SK-N-SH treated with all-trans-retinoic acid at 6 μM for 48 hours (cell line): Measurements from ENCODE around the gene LPP.
A peak's percentile ranks its signal among the peaks of the same experiment; 100 is the strongest.

ENCODE experiments used
- ATAC-seq: fragments of 200-7000 bp; cut with Tn5 transposase; 3 replicates; pipeline ENCODE4 v1.9.1; 2020; ENCODE audit warnings: mild to moderate bottlenecking, moderate library complexity
- ARNTL ChIP-seq: fragments of 450-650 bp; formaldehyde crosslinking; IDR thresholded peaks from 2 replicates; pipeline ENCODE4 v1.5.0; 2020; ENCODE audit warnings: low read depth, mild to moderate bottlenecking, moderate library complexity, borderline replicate concordance
- BACH2 ChIP-seq: fragments of 250-450 bp; sonication (Bioruptor Pico); IDR thresholded peaks from 2 replicates; pipeline ENCODE4 v1.9.0; 2021; ENCODE audit warnings: mild to moderate bottlenecking, borderline replicate concordance
- CREB5 ChIP-seq: fragments of 250-450 bp; sonication (Bioruptor Pico); IDR thresholded peaks from 2 replicates; pipeline ENCODE4 v1.5.1; 2020; ENCODE audit warnings: low read depth, mild to moderate bottlenecking, moderate library complexity
- CSDC2 ChIP-seq: fragments of 250-450 bp; sonication (Bioruptor Pico); IDR thresholded peaks from 2 replicates; pipeline ENCODE4 v1.5.0; 2020; ENCODE audit warnings: mild to moderate bottlenecking, moderate library complexity
- CSRNP3 ChIP-seq: fragments of 250-450 bp; sonication (Bioruptor Pico); IDR thresholded peaks from 2 replicates; pipeline ENCODE4 v1.5.1; 2021; ENCODE audit warnings: mild to moderate bottlenecking, moderate library complexity
- ESRRG ChIP-seq: fragments of 250-450 bp; sonication (Bioruptor Pico); IDR thresholded peaks from 2 replicates; pipeline ENCODE4 v1.6.1; 2021; ENCODE audit warnings: mild to moderate bottlenecking
- GLIS3 ChIP-seq: fragments of 250-450 bp; sonication (Bioruptor Pico); IDR thresholded peaks from 2 replicates; pipeline ENCODE4 v1.5.0; 2020; ENCODE audit warnings: mild to moderate bottlenecking, moderate library complexity
- ISL1 ChIP-seq: fragments of 250-450 bp; sonication (Bioruptor Pico); IDR thresholded peaks from 2 replicates; pipeline ENCODE4 v2.1.2; 2022; ENCODE audit warnings: mild to moderate bottlenecking, moderate library complexity
- OSR1 ChIP-seq: fragments of 250-450 bp; sonication (Bioruptor Pico); IDR thresholded peaks from 2 replicates; pipeline ENCODE4 v1.8.0; 2022; ENCODE audit warnings: moderate library complexity, mild to moderate bottlenecking, inconsistent platforms
- PATZ1 ChIP-seq: fragments of 250-450 bp; sonication (Bioruptor Pico); IDR thresholded peaks from 2 replicates; pipeline ENCODE4 v1.8.0; 2020; ENCODE audit warnings: mild to moderate bottlenecking, moderate library complexity, borderline replicate concordance
- POU6F1 ChIP-seq: fragments of 250-450 bp; sonication (Bioruptor Pico); IDR thresholded peaks from 2 replicates; pipeline ENCODE4 v1.8.0; 2021; ENCODE audit warnings: low read depth, mild to moderate bottlenecking, moderate library complexity, borderline replicate concordance
- PPARA ChIP-seq: fragments of 250-450 bp; sonication (Bioruptor Pico); IDR thresholded peaks from 2 replicates; pipeline ENCODE4 v1.5.0; 2020; ENCODE audit warnings: mild to moderate bottlenecking, borderline replicate concordance
- TCF4 ChIP-seq: fragments of 250-450 bp; sonication (Bioruptor Pico); IDR thresholded peaks from 2 replicates; pipeline ENCODE4 v1.8.0; 2021; ENCODE audit warnings: mild to moderate bottlenecking, moderate library complexity, borderline replicate concordance
- TOX ChIP-seq: fragments of 250-450 bp; sonication (Bioruptor Pico); IDR thresholded peaks from 2 replicates; pipeline ENCODE4 v1.8.0; 2021; ENCODE audit warnings: mild to moderate bottlenecking, moderate library complexity, borderline replicate concordance
- TSHZ2 ChIP-seq: fragments of 250-450 bp; sonication (Bioruptor Pico); IDR thresholded peaks from 2 replicates; pipeline ENCODE4 v1.5.0; 2020; ENCODE audit warnings: mild to moderate bottlenecking, moderate library complexity
- ZC3H10 ChIP-seq: fragments of 250-450 bp; sonication (Bioruptor Pico); IDR thresholded peaks from 2 replicates; pipeline ENCODE4 v1.5.1; 2021; ENCODE audit warnings: mild to moderate bottlenecking, moderate library complexity
- ZFP30 ChIP-seq: fragments of 450-650 bp; formaldehyde crosslinking; IDR thresholded peaks from 2 replicates; pipeline ENCODE4 v1.5.0; 2022; ENCODE audit warnings: mild to moderate bottlenecking, moderate library complexity
- ZNF565 ChIP-seq: fragments of 450-650 bp; formaldehyde crosslinking; conservative IDR thresholded peaks from 2 replicates; pipeline ENCODE4 v1.5.0; 2020; ENCODE audit warnings: low read depth, mild to moderate bottlenecking, moderate library complexity
- ZNF70 ChIP-seq: fragments of 450-650 bp; formaldehyde crosslinking; IDR thresholded peaks from 2 replicates; pipeline ENCODE4 v1.5.0; 2020; ENCODE audit warnings: mild to moderate bottlenecking, moderate library complexity
- ZNF8 ChIP-seq: fragments of 450-650 bp; formaldehyde crosslinking; IDR thresholded peaks from 2 replicates; pipeline ENCODE4 v1.5.0; 2020; ENCODE audit warnings: mild to moderate bottlenecking, moderate library complexity

The LPP gene

GRCh38 chr3:188646592-188646991 lies 492.6 kb downstream of the LPP start (continued):
- no peak for TF ChIP-seq CSRNP3
- no peak for TF ChIP-seq TSHZ2 (CRISPR knock-in tag)
- TF ChIP-seq ZNF8 (CRISPR knock-in tag) = no peak
- no peak for TF ChIP-seq BACH2 (CRISPR knock-in tag)
- TF ChIP-seq, all 23 proteins: peak for 0

- ATAC-seq = no peak
- TF ChIP-seq ZC3H10 (CRISPR knock-in tag) = no peak
- TF ChIP-seq CSRNP3 = no peak
- TF ChIP-seq TCF4 (CRISPR knock-in tag) = no peak
- no peak for TF ChIP-seq ZFP30
- no peak for TF ChIP-seq GLIS3 (CRISPR knock-in tag)
- no peak for TF ChIP-seq BACH2 (CRISPR knock-in tag)
- no peak for TF ChIP-seq CREB5 (CRISPR knock-in tag)
- no peak for TF ChIP-seq ESRRG (CRISPR knock-in tag)
- TF ChIP-seq ZNF565 = no peak
- TF ChIP-seq ZNF70 (CRISPR knock-in tag) = no peak
- TF ChIP-seq ARNTL (CRISPR knock-in tag) = no peak
- TF ChIP-seq PPARA (CRISPR knock-in tag) = no peak
- no peak for TF ChIP-seq OSR1 (CRISPR knock-in tag)
Measured at GRCh38 chr3:188647237-188647636, 493.3 kb downstream of the LPP start.

- ATAC-seq = peak; percentile 77
- TF ChIP-seq ZNF70 (CRISPR knock-in tag) = no peak
- TF ChIP-seq ARNTL (CRISPR knock-in tag) = no peak
- TF ChIP-seq TSHZ2 (CRISPR knock-in tag) = no peak
- TF ChIP-seq TCF4 (CRISPR knock-in tag) = no peak
- TF ChIP-seq CREB5 (CRISPR knock-in tag) = no peak
- no peak for TF ChIP-seq BACH2 (CRISPR knock-in tag)
- TF ChIP-seq ISL1 (CRISPR knock-in tag) = no peak
- no peak for TF ChIP-seq CSDC2 (CRISPR knock-in tag)
- TF ChIP-seq CSRNP3 = no peak
- no peak for TF ChIP-seq ZFP30
- no peak for TF ChIP-seq POU6F1 (CRISPR knock-in tag)
- TF ChIP-seq PATZ1 (CRISPR knock-in tag) = no peak
- no peak for TF ChIP-seq TOX (CRISPR knock-in tag)
Measured at GRCh38 chr3:188649521-188649920, 495.6 kb downstream of the LPP start.
